Trophoblast cell (in vitro differentiated cells and primary cell): ENCODE measurements around the gene RARA.

ENCODE experiments used
- DNase-seq, 2 donors: peaks; one replicate each; pipeline ENCODE4 v3.0.0-alpha.2; 2016
- H2AFZ ChIP-seq: 2 replicates; pipeline ENCODE4 v1.6.1; 2013; ENCODE audit warnings: low read length, moderate library complexity, mild to moderate bottlenecking; ENCODE audit not compliant: insufficient read depth, poor library complexity
- H2AK5ac ChIP-seq: 2 replicates; pipeline ENCODE4 v1.6.1; 2013; ENCODE audit warnings: mild to moderate bottlenecking, low read length
- H2BK120ac ChIP-seq: 2 replicates; pipeline ENCODE4 v1.6.1; 2013; ENCODE audit warnings: low read length, mild to moderate bottlenecking, moderate library complexity; ENCODE audit not compliant: insufficient read depth, poor library complexity
- H2BK12ac ChIP-seq: 2 replicates; pipeline ENCODE4 v1.6.1; 2013; ENCODE audit warnings: mild to moderate bottlenecking, low read length, moderate library complexity
- H2BK5ac ChIP-seq: 2 replicates; pipeline ENCODE4 v1.6.1; 2013; ENCODE audit warnings: low read length, low read depth, moderate library complexity, mild to moderate bottlenecking; ENCODE audit not compliant: poor library complexity
- H3K14ac ChIP-seq: 2 replicates; pipeline ENCODE4 v1.6.1; 2013; ENCODE audit warnings: mild to moderate bottlenecking, low read length
- H3K18ac ChIP-seq: 2 replicates; pipeline ENCODE4 v1.6.1; 2013; ENCODE audit warnings: mild to moderate bottlenecking, low read length
- H3K23ac ChIP-seq: 2 replicates; pipeline ENCODE4 v1.6.1; 2013; ENCODE audit warnings: low read length
- H3K27ac ChIP-seq: 2 replicates; pipeline ENCODE4 v1.5.1; 2013; ENCODE audit warnings: low read depth, mild to moderate bottlenecking, inconsistent platforms, low read length, moderate library complexity
- H3K27me3 ChIP-seq: 2 replicates; pipeline ENCODE4 v1.6.1; 2013; ENCODE audit warnings: inconsistent platforms, mild to moderate bottlenecking, low read length, moderate library complexity; ENCODE audit not compliant: insufficient read depth
- H3K36me3 ChIP-seq, 2 experiments: 1 replicate in 1 of 2; 2 replicates in 1 of 2; pipeline ENCODE4 v1.6.1; 2013; ENCODE audit warnings: low read length in 2 of 2, mild to moderate bottlenecking in 2 of 2, moderate library complexity in 1 of 2; ENCODE audit not compliant: insufficient read depth in 2 of 2, control insufficient read depth in 1 of 2
- H3K4ac ChIP-seq: 2 replicates; pipeline ENCODE4 v1.6.1; 2013; ENCODE audit warnings: low read depth, mild to moderate bottlenecking, low read length, moderate library complexity
- H3K4me1 ChIP-seq, 2 experiments: 1 replicate in 1 of 2; 2 replicates in 1 of 2; pipeline ENCODE4 v1.6.1; 2013; ENCODE audit warnings: low read length in 2 of 2, mild to moderate bottlenecking in 2 of 2, moderate library complexity in 1 of 2; ENCODE audit not compliant: insufficient read depth in 2 of 2, control insufficient read depth in 1 of 2
- H3K4me2 ChIP-seq: 2 replicates; pipeline ENCODE4 v1.6.1; 2013; ENCODE audit warnings: inconsistent platforms, mild to moderate bottlenecking, low read length, moderate library complexity
- H3K4me3 ChIP-seq: 2 replicates; pipeline ENCODE4 v1.5.1; 2013; ENCODE audit warnings: mild to moderate bottlenecking, low read depth, low read length, inconsistent platforms
- H3K79me1 ChIP-seq: one replicate; pipeline ENCODE4 v1.6.1; 2013; ENCODE audit warnings: low read length
- H3K79me2 ChIP-seq: 2 replicates; pipeline ENCODE4 v1.6.1; 2013; ENCODE audit warnings: low read length, mild to moderate bottlenecking; ENCODE audit not compliant: control insufficient read depth, insufficient read depth, poor library complexity
- H3K9ac ChIP-seq: 2 replicates; pipeline ENCODE4 v1.6.1; 2013; ENCODE audit warnings: mild to moderate bottlenecking, low read length
- H3K9me3 ChIP-seq: 2 replicates; pipeline ENCODE4 v1.6.1; 2013; ENCODE audit warnings: low read depth, mild to moderate bottlenecking, control low read depth, inconsistent platforms, low read length; ENCODE audit not compliant: insufficient read depth
- H4K12ac ChIP-seq: 2 replicates; pipeline ENCODE4 v1.6.1; 2013; ENCODE audit warnings: low read depth, mild to moderate bottlenecking, low read length, moderate library complexity
- H4K8ac ChIP-seq: 2 replicates; pipeline ENCODE4 v1.6.1; 2013; ENCODE audit warnings: low read depth, mild to moderate bottlenecking, low read length, moderate library complexity
- H4K91ac ChIP-seq: one replicate; pipeline ENCODE4 v1.6.1; 2013; ENCODE audit warnings: low read depth, mild to moderate bottlenecking, low read length, moderate library complexity
- WGBS: extraction: QIAGEN DNeasy Blood & Tissue Kit; methylation state at CpG from one replicate; pipeline ENCODE4 v1.1.7; 2013; ENCODE audit warnings: missing lambda C conversion rate; ENCODE audit not compliant: insufficient read length, insufficient coverage; ENCODE audit errors: extremely low coverage; 5-methylcytosine and 5-hydroxymethylcytosine counted together

RARA gene

GRCh38 chr17:40279402-40279801 lies 29.6 kb upstream of the RARA start:
- H3K4ac ChIP-seq: no peak overlapping the region
- H3K27ac ChIP-seq: no peak overlapping the region
- H3K4me2 ChIP-seq: no peak overlapping the region
- H4K12ac ChIP-seq: no peak overlapping the region
- no peak overlapping the region for H3K14ac ChIP-seq
- H2BK5ac ChIP-seq: no peak overlapping the region
- no peak overlapping the region for H4K8ac ChIP-seq
- H3K79me1 ChIP-seq: peaks cover 5% of the 10 kb centered on the region
- H3K27me3 ChIP-seq: no peaks in the 10 kb centered on the region
- H3K9me3 ChIP-seq: no peaks in the 10 kb centered on the region
- no peaks in the 10 kb centered on the region for H3K79me2 ChIP-seq
- H2BK120ac ChIP-seq: no peak overlapping the region
- no peak overlapping the region for H3K9ac ChIP-seq
- H4K91ac ChIP-seq: no peak overlapping the region
- peaks cover 4 to 14% of the 10 kb centered on the region in 2 experiments for H3K4me1 ChIP-seq
- no peak overlapping the region for H2AFZ ChIP-seq
- no peak overlapping the region for H3K23ac ChIP-seq
- no peak overlapping the region for H3K18ac ChIP-seq
- no peak overlapping the region for H3K4me3 ChIP-seq
- DNase-seq: no peak
- no peak overlapping the region for H2BK12ac ChIP-seq
- H3K36me3 ChIP-seq: peaks cover 40 to 47% of the 10 kb centered on the region in 2 experiments
- no CpG with 5 or more reads among the region's 4 CpGs for WGBS
- H2AK5ac ChIP-seq: no peak overlapping the region

GRCh38 chr17:40281663-40282062 lies 27.3 kb upstream of the RARA start:
- Histone ChIP-seq H3K27me3 (no peaks in the 10 kb centered on the region), H2BK5ac (no peak overlapping the region), H4K12ac (no peak overlapping the region), H3K36me3 (peaks cover 28 to 37% of the 10 kb centered on the region in 2 experiments), H3K4me2 (no peak overlapping the region), H3K4me3 (no peak overlapping the region), H3K23ac (no peak overlapping the region), H2BK12ac (no peak overlapping the region), H3K79me2 (no peaks in the 10 kb centered on the region), H3K4me1 (peaks cover 9 to 22% of the 10 kb centered on the region in 2 experiments), H4K8ac (no peak overlapping the region), H3K18ac (no peak overlapping the region), H2AFZ (no peak overlapping the region), H3K9ac (no peak overlapping the region), H3K27ac (no peak overlapping the region), H4K91ac (no peak overlapping the region), H3K14ac (no peak overlapping the region), H3K4ac (no peak overlapping the region), H2BK120ac (peak overlapping the region; percentile 68), H3K79me1 (peaks cover 5% of the 10 kb centered on the region), H3K9me3 (no peaks in the 10 kb centered on the region), H2AK5ac (no peak overlapping the region)
- no CpG with 5 or more reads among the region's 2 CpGs for WGBS
- peak in 1 of 2 donors; percentile 33 for DNase-seq

- Histone ChIP-seq H3K9me3 (no peaks in the 10 kb centered on the region), H2AK5ac (no peak overlapping the region), H4K12ac (no peak overlapping the region), H3K27ac (peak overlapping the region; percentile 89), H3K9ac (no peak overlapping the region), H3K23ac (no peak overlapping the region), H3K4ac (no peak overlapping the region), H3K4me3 (no peak overlapping the region), H2BK120ac (peak overlapping the region; percentile 55), H3K18ac (no peak overlapping the region), H2AFZ (no peak overlapping the region), H4K91ac (peak overlapping the region; percentile 41), H4K8ac (no peak overlapping the region), H3K14ac (no peak overlapping the region), H3K36me3 (peaks cover 13 to 22% of the 10 kb centered on the region in 2 experiments), H2BK5ac (peak overlapping the region; percentile 39), H3K79me1 (peaks cover 7% of the 10 kb centered on the region), H3K27me3 (no peaks in the 10 kb centered on the region), H3K4me1 (peaks cover 11 to 22% of the 10 kb centered on the region in 2 experiments), H3K4me2 (no peak overlapping the region), H3K79me2 (peaks cover 3% of the 10 kb centered on the region), H2BK12ac (no peak overlapping the region)
- no CpG with 5 or more reads among the region's 2 CpGs for WGBS
- DNase-seq: peak in 1 of 2 donors; percentile 55
Observed at GRCh38 chr17:40283662-40284061, 25.3 kb upstream of the RARA start.

- no CpG with 5 or more reads among the region's 2 CpGs for WGBS
- H4K12ac ChIP-seq: no peak overlapping the region
- H2BK5ac ChIP-seq: peak overlapping the region; percentile 55
- H3K14ac ChIP-seq: no peak overlapping the region
- H3K79me1 ChIP-seq: peaks cover 7% of the 10 kb centered on the region
- H2BK12ac ChIP-seq: no peak overlapping the region
- no peak overlapping the region for H4K8ac ChIP-seq
- no peak overlapping the region for H2AFZ ChIP-seq
- peaks cover 3% of the 10 kb centered on the region for H3K79me2 ChIP-seq
- no peak overlapping the region for H3K9ac ChIP-seq
- H3K9me3 ChIP-seq: no peaks in the 10 kb centered on the region
- no peak overlapping the region for H3K18ac ChIP-seq
- H4K91ac ChIP-seq: no peak overlapping the region
- no peak overlapping the region for H3K4ac ChIP-seq
- H2AK5ac ChIP-seq: no peak overlapping the region
- H3K27ac ChIP-seq: peak overlapping the region; percentile 89
- no peak overlapping the region for H2BK120ac ChIP-seq
- H3K4me1 ChIP-seq: peaks cover 13 to 22% of the 10 kb centered on the region in 2 experiments
- no peak overlapping the region for H3K23ac ChIP-seq
- peaks cover 8 to 16% of the 10 kb centered on the region in 2 experiments for H3K36me3 ChIP-seq
- DNase-seq: peak; percentile 88 to 97
- H3K4me3 ChIP-seq: no peak overlapping the region
- no peaks in the 10 kb centered on the region for H3K27me3 ChIP-seq
- H3K4me2 ChIP-seq: peak overlapping the region; percentile 45
Observed at GRCh38 chr17:40284085-40284713, 24.8 kb upstream of the RARA start.
